Measurements from ENCODE around the gene CCDC112.
"Not testable (repeated sequence)": the region's sequence is repeated elsewhere in the genome, so short reads cannot be mapped to it uniquely, and the experiment has no call there.

CCDC112 gene

GRCh38 chr5:115262321-115263077 is 34.0 kb downstream of the CCDC112 start, which contains the start of gene PGGT1B:
Gene PGGT1B, minus strand, starts transcription at chr5:115262877. Its CDS starts 26 bp downstream, at chr5:115262851.
- DNase-seq (ENCODE audit: low read depth in 2 of 2) = peak; percentile 37 to 45

GRCh38 chr5:115262011-115262320 is 34.5 kb downstream of the CCDC112 start:
- DNase-seq (ENCODE audit: low read depth in 2 of 2) = no peak

GRCh38 chr5:115260248-115260647 is 36.2 kb downstream of the CCDC112 start:
- no peak for DNase-seq (ENCODE audit: low read depth in 2 of 2)

- no peak for DNase-seq (ENCODE audit: low read depth in 2 of 2)
These were observed 38.5 kb downstream of the CCDC112 start for GRCh38 chr5:115257981-115258380.

GRCh38 chr5:115249379-115249778 is 47.1 kb downstream of the CCDC112 start:
- DNase-seq (ENCODE audit: low read depth in 2 of 2) = not testable (repeated sequence)

GRCh38 chr5:115246361-115246991 is 50.0 kb downstream of the CCDC112 start:
- DNase-seq (ENCODE audit: low read depth in 2 of 2) = no peak

GRCh38 chr5:115243412-115243811 is 53.0 kb downstream of the CCDC112 start:
- no peak for DNase-seq (ENCODE audit: low read depth in 2 of 2)

GRCh38 chr5:115241881-115242642 is 54.4 kb downstream of the CCDC112 start:
- no peak for DNase-seq (ENCODE audit: low read depth in 2 of 2)

- no peak for DNase-seq (ENCODE audit: low read depth in 2 of 2)
These were observed 59.4 kb downstream of the CCDC112 start for GRCh38 chr5:115237066-115237465.

GRCh38 chr5:115236599-115236998 is 59.9 kb downstream of the CCDC112 start:
- DNase-seq (ENCODE audit: low read depth in 2 of 2) = no peak

GRCh38 chr5:115231598-115231997 is 64.9 kb downstream of the CCDC112 start:
- DNase-seq (ENCODE audit: low read depth in 2 of 2) = no peak

GRCh38 chr5:115229606-115230005 is 66.8 kb downstream of the CCDC112 start:
- no peak for DNase-seq (ENCODE audit: low read depth in 2 of 2)

- DNase-seq (ENCODE audit: low read depth in 2 of 2) = no peak
These were observed 69.2 kb downstream of the CCDC112 start for GRCh38 chr5:115227281-115227680.
